Neuron (in vitro differentiated cells): ENCODE data around the gene TMEM187.

Experiments
- H2AFZ ChIP-seq: one replicate; pipeline ENCODE4 v1.6.1; 2013; ENCODE audit warnings: low read depth, mild to moderate bottlenecking, inconsistent platforms, low read length, moderate library complexity
- H3K27me3 ChIP-seq: one replicate; pipeline ENCODE4 v1.6.1; 2013; ENCODE audit warnings: low read length; ENCODE audit not compliant: insufficient read depth
- H3K36me3 ChIP-seq: one replicate; pipeline ENCODE4 v1.6.1; 2013; ENCODE audit warnings: low read length; ENCODE audit not compliant: insufficient read depth
- H3K4me1 ChIP-seq: one replicate; pipeline ENCODE4 v1.6.1; 2013; ENCODE audit warnings: low read length; ENCODE audit not compliant: insufficient read depth
- H3K4me3 ChIP-seq: 2 replicates; pipeline ENCODE4 v1.5.1; 2013; ENCODE audit warnings: mild to moderate bottlenecking, low read length, moderate library complexity
- H3K9me3 ChIP-seq: one replicate; pipeline ENCODE4 v1.6.1; 2013; ENCODE audit warnings: low read length

The TMEM187 gene

GRCh38 chrX:153941336-153942252, 31.0 kb upstream of the TMEM187 start:
- peaks cover 7% of the 10 kb centered on the region for H3K27me3 ChIP-seq
- no peak overlapping the region for H3K4me3 ChIP-seq
- no peaks in the 10 kb centered on the region for H3K9me3 ChIP-seq
- H2AFZ ChIP-seq, result no peak overlapping the region
- H3K36me3 ChIP-seq, result no peaks in the 10 kb centered on the region
- H3K4me1 ChIP-seq, result peaks cover 10% of the 10 kb centered on the region

GRCh38 chrX:153944140-153944799, 28.3 kb upstream of the TMEM187 start, which contains the start of gene RENBP:
Gene RENBP (minus strand): TSS chrX:153944643. CDS start chrX:153944610, 33 bp downstream.
- Histone ChIP-seq H3K4me1 (peaks cover 27% of the 10 kb centered on the region), H3K27me3 (peaks cover 6% of the 10 kb centered on the region), H3K9me3 (no peaks in the 10 kb centered on the region), H2AFZ (no peak within 1 kb of the TSS), H3K4me3 (no peak within 1 kb of the TSS), H3K36me3 (peaks cover 7% of the 10 kb centered on the region)

- no peak overlapping the region for H2AFZ ChIP-seq
- peaks cover 6% of the 10 kb centered on the region for H3K27me3 ChIP-seq
- H3K9me3 ChIP-seq, result no peaks in the 10 kb centered on the region
- peaks cover 32% of the 10 kb centered on the region for H3K4me1 ChIP-seq
- H3K4me3 ChIP-seq, result no peak overlapping the region
- H3K36me3 ChIP-seq, result peaks cover 12% of the 10 kb centered on the region
Observed at GRCh38 chrX:153944800-153945150, 27.8 kb upstream of the TMEM187 start.

- Histone ChIP-seq H3K4me3 (no peak overlapping the region), H2AFZ (no peak overlapping the region), H3K9me3 (no peaks in the 10 kb centered on the region), H3K4me1 (peaks cover 33% of the 10 kb centered on the region), H3K27me3 (peaks cover 5% of the 10 kb centered on the region), H3K36me3 (peaks cover 25% of the 10 kb centered on the region)
Observed at GRCh38 chrX:153945956-153946943, 26.3 kb upstream of the TMEM187 start.

- Histone ChIP-seq H3K4me3 (no peak overlapping the region), H3K4me1 (peaks cover 31% of the 10 kb centered on the region), H2AFZ (no peak overlapping the region), H3K27me3 (peaks cover 4% of the 10 kb centered on the region), H3K36me3 (peaks cover 33% of the 10 kb centered on the region), H3K9me3 (no peaks in the 10 kb centered on the region)
Observed at GRCh38 chrX:153947009-153947769, 25.4 kb upstream of the TMEM187 start.

GRCh38 chrX:153948002-153948466, 24.5 kb upstream of the TMEM187 start:
- Histone ChIP-seq H3K36me3 (peaks cover 38% of the 10 kb centered on the region), H3K27me3 (peaks cover 4% of the 10 kb centered on the region), H3K4me1 (peaks cover 31% of the 10 kb centered on the region), H3K9me3 (no peaks in the 10 kb centered on the region), H2AFZ (no peak overlapping the region), H3K4me3 (no peak overlapping the region)

GRCh38 chrX:153948847-153949805, 23.4 kb upstream of the TMEM187 start:
- no peak overlapping the region for H3K4me3 ChIP-seq
- peaks cover 4% of the 10 kb centered on the region for H3K27me3 ChIP-seq
- H3K36me3 ChIP-seq, result peaks cover 44% of the 10 kb centered on the region
- H3K9me3 ChIP-seq, result no peaks in the 10 kb centered on the region
- no peak overlapping the region for H2AFZ ChIP-seq
- peaks cover 30% of the 10 kb centered on the region for H3K4me1 ChIP-seq

GRCh38 chrX:153950127-153950526, 22.4 kb upstream of the TMEM187 start:
- peaks cover 4% of the 10 kb centered on the region for H3K27me3 ChIP-seq
- H3K4me1 ChIP-seq, result peaks cover 25% of the 10 kb centered on the region
- H3K9me3 ChIP-seq, result no peaks in the 10 kb centered on the region
- H3K36me3 ChIP-seq, result peaks cover 50% of the 10 kb centered on the region
- no peak overlapping the region for H2AFZ ChIP-seq
- no peak overlapping the region for H3K4me3 ChIP-seq

- Histone ChIP-seq H3K36me3 (peaks cover 65% of the 10 kb centered on the region), H3K27me3 (no peaks in the 10 kb centered on the region), H2AFZ (no peak overlapping the region), H3K9me3 (no peaks in the 10 kb centered on the region), H3K4me1 (peaks cover 25% of the 10 kb centered on the region), H3K4me3 (no peak overlapping the region)
Observed at GRCh38 chrX:153951683-153952372, 20.7 kb upstream of the TMEM187 start.

- peaks cover 23% of the 10 kb centered on the region for H3K4me1 ChIP-seq
- H3K27me3 ChIP-seq, result no peaks in the 10 kb centered on the region
- peaks cover 72% of the 10 kb centered on the region for H3K36me3 ChIP-seq
- no peak overlapping the region for H2AFZ ChIP-seq
- H3K4me3 ChIP-seq, result no peak overlapping the region
- H3K9me3 ChIP-seq, result no peaks in the 10 kb centered on the region
Observed at GRCh38 chrX:153952373-153953026, 20.1 kb upstream of the TMEM187 start.
